Measurements from ENCODE around the gene EIF3B. TPM values are rescaled to one million over a fixed set of nuclear protein-coding genes. Genes with fewer than 3 reads are reported as not detected.
"Not testable (repeated sequence)": the region's sequence is repeated elsewhere in the genome, so short reads cannot be mapped to it uniquely, and the experiment has no call there.

Gene EIF3B
- total RNA-seq, 2 donors from 2014 or later, result 90.4 to 105 TPM

DNA sequence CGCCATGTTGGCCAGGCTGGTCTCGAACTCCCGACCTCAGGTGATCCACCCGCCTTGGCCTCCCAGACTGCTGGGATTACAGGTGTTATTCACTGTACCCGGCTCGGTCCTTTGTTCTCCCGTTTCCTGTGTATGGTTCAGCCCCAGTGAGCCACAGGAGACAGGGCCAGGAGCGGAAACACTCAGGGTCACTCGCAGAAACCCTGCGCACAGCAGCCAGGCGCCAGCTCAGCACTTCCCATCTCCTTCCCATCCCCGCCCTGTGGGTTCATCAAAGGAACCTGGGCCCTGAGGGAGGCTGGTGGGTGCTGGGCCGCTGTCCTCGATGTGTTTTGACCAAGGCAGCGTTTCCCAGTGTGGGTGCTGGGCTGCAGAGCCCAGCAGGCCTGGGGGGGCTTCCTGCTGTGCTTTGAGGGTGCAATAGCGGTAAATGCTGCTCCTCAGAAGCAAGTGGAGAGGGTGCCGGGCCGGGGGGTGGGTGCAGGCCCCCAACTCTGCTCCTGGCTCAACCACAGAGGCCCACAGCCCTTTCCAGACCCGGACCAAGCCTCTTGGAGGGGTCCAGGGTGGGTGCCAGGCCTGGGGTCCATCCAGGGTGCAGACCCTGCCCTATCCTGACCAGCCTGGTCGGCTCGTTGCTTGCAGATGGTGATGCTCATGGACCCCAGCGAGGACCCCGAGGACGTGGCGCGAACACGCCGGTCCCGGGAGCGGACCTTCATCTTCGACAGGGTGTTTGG is 33.4 kb downstream of the EIF3B start:
- ATAC-seq (no peak), DNase-seq (no peak)
- intact Hi-C loops (cut with DNase I, micrococcal nuclease), result no loop called here

DNA sequence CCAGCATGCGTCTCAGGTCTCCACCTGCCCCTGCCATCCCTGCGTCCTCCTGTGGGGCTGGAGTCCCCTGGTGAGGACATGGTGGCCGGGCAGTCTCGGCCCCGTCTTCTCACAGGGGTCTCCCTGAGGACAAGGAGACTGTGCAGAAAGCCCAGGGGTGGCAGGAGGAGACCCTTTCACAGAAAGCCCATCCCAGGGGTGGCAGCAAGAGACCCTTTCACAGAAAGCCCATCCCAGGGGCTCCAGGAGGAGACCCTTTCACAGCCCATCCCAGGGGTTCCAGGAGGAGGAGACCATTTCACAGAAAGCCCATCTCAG is 34.0 kb downstream of the EIF3B start:
- intact Hi-C loops (cut with DNase I, micrococcal nuclease), result no loop called here
- DNase-seq (no peak), ATAC-seq (no peak)

DNA sequence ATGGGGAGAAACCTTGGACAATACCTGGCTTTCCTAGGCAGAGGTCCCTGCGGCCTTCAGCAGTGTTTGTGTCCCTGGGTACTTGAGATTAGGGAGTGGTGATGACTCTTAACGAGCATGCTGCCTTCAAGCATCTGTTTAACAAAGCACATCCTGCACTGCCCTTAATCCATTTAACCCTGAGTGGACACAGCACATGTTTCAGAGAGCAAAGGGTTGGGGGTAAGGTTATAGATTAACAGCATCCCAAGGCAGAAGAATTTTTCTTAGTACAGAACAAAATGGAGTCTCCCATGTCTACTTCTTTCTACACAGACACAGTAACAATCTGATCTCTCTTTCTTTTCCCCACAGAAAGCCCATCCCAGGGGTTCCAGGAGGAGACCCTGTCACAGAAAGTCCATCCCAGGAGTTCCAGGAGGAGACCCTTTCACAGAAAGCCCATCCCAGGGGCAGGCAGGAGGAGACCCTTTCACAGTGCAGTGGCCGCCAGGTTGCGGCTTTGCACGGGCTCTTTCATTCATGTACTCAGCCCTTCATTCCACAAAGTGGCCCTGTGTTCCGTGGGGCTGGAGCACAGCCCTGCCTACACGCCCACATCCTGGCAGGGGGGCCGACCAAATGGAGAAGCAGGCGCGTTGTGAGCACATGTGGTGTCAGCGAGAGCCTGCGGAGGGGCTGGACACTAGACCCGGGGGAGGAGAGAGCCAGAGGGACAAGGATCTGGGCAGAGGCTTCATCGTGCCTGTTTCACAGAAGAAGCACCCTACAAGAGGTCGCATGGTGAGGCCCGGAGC is 35.6 kb downstream of the EIF3B start:
- DNase-seq; ATAC-seq; intact Hi-C loops (cut with DNase I, micrococcal nuclease): not testable (repeated sequence)

DNA sequence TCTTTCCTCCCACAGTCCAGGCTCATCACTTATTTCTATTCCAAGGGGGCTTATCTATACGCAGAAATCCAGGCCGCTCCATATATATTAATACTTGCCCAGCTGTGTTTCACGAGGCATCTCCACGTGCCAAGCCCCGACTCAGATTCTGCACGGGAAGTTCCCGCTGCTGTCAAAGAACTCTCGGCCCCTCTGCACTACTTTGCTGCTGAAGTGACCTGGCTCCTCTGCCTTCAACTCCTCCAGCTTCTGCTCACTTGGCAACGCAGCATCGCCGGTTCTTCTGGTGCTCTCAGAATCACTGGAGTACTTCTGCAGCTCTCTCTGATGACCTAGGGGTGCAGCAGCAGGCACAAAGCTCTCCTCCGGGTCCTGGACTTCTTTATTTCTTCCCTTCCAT is 39.1 kb downstream of the EIF3B start:
- no peak for ATAC-seq
- DNase-seq, result no peak
- intact Hi-C loops (cut with DNase I, micrococcal nuclease), result no loop called here

DNA sequence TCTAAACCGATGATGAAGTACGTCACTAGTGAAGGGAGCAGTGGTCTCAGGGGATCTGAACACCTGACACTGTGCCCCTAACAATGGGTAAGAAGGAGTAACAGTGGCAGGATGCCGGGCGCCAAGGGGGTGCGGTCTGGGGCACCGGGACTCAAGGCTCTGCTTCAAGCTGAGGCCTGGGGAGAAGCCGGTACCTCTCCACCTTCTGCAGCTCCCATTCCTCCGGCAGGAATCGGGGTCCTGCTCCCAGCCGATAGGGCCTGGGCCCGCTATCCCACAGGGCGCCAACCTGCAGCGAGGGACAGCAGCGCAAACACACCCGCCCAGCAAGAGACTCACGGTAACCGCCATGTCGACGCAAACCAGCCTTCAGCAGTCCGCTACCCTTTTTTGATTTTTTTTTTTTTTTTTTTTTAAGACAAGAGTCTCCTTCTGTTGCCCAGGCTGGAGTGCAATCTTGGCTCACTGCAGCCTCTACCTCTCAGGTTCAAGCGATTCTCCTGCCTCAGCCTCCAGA is 40.0 kb downstream of the EIF3B start:
- intact Hi-C loops (cut with DNase I, micrococcal nuclease), result no loop called here
- no peak for ATAC-seq
- no peak for DNase-seq

DNA sequence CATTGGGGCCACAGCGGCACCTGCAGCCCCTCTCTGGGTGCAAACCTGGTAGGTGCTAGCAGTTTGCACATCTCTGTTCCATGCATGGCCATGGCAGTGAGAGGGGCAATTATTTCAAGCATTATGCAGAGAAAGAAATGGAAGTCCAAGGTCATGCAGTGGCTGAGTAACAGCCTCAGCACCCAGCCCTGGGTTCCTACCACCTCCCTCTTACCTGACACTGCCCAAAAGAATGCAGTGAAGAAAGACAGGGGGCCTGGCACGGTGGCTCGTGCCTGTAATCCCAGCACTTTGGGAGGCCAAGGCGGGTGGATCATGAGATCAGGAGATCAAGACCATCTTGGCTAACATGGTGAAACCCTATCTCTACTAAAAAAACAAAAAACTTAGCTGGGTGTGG is 43.9 kb downstream of the EIF3B start:
- DNase-seq, result no peak
- intact Hi-C loops (cut with DNase I, micrococcal nuclease), result no loop called here
- no peak for ATAC-seq

DNA sequence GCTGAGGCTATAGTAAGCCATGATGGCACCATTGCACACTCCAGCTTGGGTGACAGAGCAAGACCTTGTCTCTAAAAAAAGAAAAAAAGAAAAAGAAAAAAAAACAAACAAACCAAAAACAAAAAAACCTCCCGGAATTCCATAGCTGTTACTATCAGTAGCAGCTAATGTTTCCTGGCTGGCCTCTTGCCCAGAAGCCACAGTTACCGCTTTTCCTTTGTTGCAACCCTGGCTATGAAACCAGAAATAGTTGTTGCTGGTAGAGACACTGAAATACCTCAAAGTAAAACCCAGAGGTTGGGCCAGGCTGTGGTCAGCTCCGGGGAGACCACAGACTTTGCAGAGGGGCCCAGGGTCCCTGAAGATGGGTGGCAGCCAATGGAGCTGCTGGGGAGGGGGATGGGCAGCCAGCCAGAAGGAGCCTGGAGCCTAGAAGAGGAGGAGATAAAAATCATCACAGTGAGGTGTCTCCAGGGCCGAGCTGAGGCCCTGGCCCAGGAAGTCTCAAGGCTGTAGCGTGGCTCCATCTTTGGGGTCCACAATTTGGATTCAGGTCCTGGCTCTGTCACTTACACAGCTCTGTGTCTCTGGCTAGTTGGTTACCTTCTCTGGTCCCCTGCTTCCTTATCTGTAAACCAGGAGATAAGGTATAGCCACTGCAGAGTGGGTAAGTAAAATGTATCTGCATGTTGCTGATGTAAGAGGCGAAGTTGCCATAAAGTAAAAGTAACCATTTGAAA is 45.4 kb downstream of the EIF3B start:
- DNase-seq, result peak; percentile 70 to 76
- intact Hi-C loops (cut with DNase I, micrococcal nuclease), result no loop called here
- no peak for ATAC-seq

DNA sequence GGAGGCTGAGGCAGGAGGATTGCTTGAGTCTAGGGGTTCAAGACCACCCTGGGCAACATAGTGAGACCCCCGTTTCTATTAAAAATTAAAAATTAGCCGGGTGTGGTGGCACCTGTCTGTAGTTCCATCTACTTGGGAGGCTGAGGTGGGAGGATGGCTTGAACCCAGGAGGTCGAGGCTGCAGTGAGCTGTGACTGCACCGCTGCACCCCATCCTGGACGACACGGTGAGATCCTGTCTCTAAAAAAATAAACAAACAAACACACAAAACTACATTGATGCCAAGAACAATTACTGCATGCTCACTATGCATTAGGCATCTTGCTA is 48.0 kb downstream of the EIF3B start:
- DNase-seq (no peak), ATAC-seq (no peak)
- intact Hi-C loops (cut with DNase I, micrococcal nuclease), result no loop called here

DNA sequence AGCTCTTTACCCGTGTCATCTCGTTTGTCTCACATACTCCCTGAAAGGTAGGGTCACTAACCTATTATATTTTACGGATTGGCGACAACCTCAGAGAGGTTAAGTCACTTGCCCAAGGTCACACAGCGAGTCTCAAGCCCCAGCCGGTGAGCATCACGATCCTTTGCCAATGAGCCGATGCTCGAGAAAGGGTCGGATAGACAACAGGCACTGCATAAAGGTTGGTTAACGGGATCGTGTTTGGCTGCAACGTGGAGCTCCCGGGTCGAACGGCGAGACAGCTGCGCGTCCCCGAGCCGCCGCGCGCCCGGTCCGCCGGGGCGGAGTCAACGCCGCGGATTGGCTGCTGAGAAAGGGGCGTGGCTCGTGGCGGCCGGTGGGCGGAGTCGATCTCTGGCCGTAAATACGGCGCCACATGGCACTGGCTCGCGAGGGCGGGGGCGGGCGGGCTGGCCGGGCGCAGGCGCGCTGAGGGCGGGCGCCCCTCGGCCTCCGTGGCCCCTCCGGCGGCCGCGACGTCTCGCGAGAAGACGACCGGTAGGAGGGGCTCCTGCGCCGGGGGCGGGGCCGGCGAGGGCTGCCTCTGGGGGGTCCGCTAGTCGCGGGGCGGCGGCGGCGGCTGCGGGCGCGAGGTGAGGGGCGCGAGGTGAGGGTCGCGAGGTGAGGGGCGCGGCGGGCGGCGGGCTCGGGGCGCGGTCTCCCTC is 48.5 kb downstream of the EIF3B start, which contains the start of gene CHST12:
TSS of gene CHST12 (plus strand) at position 598 of the 704 bp plus-strand sequence. CDS start 29,029 bp downstream, outside the sequence.
- DNase-seq, result peak; percentile 91 to 98
- ATAC-seq, result peak; percentile 89
- intact Hi-C loops (cut with DNase I, micrococcal nuclease), result no loop called here

DNA sequence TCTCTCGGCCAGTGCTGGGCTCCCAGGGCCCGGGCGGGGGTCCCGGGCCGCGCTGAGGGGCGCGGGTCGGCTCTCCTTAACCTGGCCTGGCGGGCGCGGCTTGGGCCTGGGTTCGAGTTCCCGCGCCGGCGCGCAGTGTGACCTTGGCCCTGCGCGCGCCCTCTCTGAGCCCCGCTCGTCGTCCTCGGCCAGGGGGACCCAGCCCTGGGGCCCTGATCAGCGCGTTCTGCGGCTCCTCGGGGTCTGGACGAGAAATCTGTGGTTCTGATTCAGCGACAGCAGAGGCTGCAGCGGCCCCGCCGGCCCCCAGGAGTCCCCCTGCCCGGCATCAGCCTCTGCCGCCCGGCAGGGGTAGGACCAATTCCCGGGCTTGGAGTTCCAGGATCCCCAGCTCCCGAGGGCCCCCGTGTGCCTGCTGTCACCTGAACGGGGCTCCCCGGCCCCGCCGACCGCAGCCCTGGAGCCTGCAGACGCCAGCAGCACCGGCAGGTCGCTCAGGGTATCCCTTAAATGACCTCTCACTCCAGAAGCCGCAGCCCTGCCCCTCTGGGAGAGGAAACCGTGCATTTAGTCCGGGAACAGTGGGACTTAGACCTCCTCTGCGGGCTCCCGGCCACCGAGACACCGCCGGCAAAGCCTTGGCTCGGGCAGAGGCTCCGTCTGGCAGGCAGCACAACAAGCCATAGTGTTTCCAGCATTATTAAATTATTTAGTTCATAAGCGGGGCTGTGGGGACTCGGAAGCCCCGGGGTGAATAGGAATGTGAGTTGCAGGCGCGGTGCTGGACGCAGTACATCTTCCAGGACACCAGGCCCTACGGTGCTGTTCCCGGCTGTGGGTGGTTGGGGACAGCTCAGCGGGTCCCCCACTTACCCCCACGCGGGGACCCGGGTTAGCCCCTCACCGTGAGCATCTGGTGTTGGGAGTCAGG is 49.4 kb downstream of the EIF3B start:
- DNase-seq, result peak in 1 of 2 donors; percentile 58

DNA sequence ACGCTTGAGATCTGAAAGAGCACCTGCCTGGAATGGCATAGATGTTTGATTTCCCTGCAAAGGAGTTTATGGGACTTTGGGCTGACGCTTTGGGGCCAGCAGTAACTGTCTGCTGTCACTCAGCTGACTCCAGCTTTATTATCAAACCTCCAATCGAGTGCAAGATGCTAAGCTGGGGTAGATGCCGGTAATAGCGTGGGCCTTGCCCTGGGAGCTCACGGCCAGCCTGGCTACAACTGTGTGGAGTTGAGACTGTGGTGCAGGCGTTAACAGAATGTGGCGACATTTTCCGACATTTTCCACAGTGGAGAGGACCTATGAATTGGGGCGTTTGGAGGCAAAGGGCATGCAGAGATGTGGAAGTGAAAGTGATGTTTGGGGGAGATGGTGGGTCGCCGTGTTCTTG is 50.1 kb downstream of the EIF3B start:
- DNase-seq, result no peak
- ATAC-seq, result no peak
- intact Hi-C loops (cut with DNase I, micrococcal nuclease), result no loop called here

More for the DNA sequence above, 49.4 kb downstream of the EIF3B start:
- intact Hi-C loops (cut with DNase I, micrococcal nuclease), result no loop called here
- ATAC-seq, result peak; percentile 32

DNA sequence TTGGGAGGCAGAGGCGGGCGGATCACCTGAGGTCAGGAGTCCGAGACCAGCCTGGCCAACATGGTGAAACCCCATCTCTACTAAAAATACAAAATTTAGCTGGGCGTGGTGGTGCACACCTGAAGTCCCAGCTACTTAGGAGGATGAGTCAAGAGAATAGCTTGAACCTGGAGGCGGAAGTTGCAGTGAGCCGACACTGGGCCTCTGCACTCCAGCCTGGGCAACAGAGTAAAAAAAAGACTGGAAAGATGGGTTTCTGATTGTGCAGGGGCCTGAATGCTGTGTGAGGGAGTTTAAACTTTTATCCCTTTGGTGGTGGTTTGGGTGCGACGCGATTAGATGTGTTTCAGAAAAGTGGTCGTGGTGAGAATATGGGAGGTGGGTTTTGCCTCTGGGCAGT is 50.6 kb downstream of the EIF3B start:
- DNase-seq (no peak), ATAC-seq (no peak)
- intact Hi-C loops (cut with DNase I, micrococcal nuclease), result no loop called here

DNA sequence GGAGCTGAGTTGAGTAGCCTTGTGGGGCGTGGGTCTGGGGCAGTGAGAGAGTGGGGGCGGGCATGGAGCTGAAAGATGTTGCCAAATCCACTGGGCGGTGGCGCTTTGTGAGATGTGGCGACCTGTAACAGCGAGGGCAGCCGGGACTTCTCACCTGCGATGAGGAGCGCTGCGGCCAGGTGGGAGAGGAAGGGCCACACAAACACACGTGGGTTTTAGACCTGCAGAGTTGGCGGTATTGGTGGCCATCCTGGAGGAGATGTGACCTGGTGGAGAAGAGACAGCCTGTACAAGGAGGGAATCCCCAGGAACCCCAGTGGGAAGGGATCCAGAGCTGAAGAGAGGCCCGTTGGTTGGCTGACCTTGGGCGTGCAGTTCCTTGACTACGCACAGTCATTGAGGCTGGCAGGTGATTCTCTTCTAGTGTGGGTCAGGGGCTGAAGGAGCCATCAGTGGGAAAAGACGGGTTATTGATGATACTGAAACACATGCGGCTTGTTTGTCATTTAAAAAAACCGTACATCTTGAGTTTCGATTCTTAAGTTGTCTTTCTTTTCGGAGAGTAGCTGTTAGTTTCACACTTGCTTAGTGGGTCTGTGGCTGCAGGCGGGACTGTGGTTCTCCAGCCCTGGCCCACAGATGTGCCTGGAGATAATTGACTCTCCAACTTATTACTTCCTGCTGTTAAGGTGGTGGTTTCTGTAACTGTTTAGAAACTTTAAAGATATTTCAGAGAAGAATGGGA is 51.1 kb downstream of the EIF3B start:
- DNase-seq, result peak; percentile 34 to 51
- intact Hi-C loops (cut with DNase I, micrococcal nuclease), result no loop called here
- no peak for ATAC-seq

DNA sequence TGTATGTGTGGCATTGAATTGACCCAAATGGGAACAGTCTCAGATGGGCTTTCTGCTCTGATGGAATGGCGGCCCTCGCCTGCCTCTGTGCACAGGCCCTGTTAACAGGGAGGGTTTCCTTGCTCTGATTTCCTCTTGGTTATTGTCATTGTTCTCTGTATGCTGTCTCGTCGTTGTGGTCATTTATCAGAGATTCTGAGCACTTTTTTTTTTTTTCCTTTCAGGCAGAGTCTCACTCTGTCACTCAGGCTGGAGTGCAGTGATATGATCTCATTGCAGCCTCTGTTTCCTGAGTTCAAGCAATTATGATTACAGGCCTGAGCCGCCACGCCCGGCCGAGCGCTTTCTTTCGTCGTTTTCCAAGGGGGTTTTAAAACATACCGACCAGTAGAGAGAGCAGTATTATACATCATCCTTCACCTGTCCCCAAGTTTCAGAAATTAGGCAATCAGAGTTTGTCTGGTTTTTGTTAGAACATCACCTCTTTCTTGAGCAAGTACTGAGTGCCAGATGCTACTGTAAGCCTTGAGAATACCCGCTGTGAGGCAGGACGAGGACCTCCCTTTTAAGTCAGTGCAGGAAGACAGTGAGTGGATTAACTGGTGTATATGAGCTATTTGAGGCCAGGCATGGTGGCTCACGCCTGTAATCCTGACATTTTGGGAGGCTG is 55.3 kb downstream of the EIF3B start:
- no peak for ATAC-seq

DNA sequence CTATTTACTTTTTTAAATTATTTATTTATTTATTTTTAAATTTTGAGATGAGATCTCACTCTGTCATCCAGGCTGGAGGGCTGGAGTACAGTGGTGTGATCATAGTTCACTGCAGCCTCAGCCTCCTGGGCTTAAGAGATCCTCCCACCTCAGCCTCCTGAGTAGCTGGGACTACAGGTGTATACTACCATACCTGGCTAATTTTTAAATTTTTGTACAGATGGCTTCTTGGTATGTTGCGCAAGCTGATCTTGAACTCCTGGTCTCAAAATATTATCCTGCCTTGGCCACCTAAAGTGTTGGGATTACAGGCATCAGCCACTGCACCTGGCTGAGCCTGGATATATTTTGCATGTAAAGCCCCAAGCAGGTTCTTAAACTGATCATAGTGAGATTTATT is 56.4 kb downstream of the EIF3B start:
- DNase-seq (no peak), ATAC-seq (no peak)
- intact Hi-C loops (cut with DNase I, micrococcal nuclease), result no loop called here

More for the DNA sequence above, 55.3 kb downstream of the EIF3B start:
- no peak for DNase-seq
- intact Hi-C loops (cut with DNase I, micrococcal nuclease), result no loop called here

DNA sequence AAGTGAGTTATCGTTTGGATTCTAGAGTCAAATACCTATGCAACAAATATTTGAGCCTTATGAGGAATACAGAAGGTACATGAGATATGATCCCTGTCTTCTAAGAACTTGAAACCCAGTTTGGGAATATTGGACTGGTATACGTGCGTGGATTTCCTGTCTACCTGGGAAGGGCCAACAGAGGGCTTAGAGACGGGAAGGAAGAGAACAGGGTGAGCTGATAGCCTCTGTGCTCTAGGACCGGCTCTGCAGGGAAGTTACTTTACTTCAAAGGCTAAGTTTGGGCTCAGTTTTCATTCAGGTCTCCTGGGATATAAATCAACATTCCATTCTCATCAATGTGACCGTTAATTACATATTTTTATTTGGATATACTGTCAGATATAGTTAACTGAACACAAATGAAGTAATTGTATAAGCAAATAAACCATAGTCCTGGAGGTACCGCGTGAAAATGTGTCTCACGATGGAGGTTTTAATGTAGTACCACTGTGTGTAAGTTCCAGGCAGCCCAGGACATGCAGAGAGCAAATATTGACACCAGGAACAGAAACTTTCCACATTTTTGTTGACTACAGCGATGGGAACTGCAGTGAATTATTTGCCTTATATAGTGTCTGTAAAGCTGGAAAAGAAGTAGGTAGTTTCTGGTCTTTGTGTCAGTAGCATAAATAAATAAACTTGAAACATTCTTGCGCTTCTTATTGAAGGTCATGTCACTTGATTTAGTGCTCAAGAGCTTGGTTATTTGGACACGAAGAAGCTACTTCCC is 57.4 kb downstream of the EIF3B start:
- ATAC-seq, result peak; percentile 45
- intact Hi-C loops (cut with DNase I, micrococcal nuclease), result no loop called here
- DNase-seq, result no peak

All from left colon (tissue), 2 donors.